CD4-positive, alpha-beta T cell (primary cell): ENCODE results near the gene RPL5. TPM values are rescaled to one million over a fixed set of nuclear protein-coding genes. Genes with fewer than 3 reads are reported as not detected.

Source experiments
- ATAC-seq: fragments of 200-7000 bp; cut with Tn5 transposase; one replicate; pipeline ENCODE4 v1.10.0; 2022; ENCODE audit warnings: mild to moderate bottlenecking; ENCODE audit not compliant: poor library complexity
- CTCF ChIA-PET: fragments of 350-600 bp; sonication (Branson Sonifier 250); formaldehyde crosslinking; loops from one replicate; lab custom pipeline; 2021; ENCODE audit warnings: antibody characterized with exemption, inconsistent platforms; lab: Charles Lee
- POLR2A ChIA-PET: fragments of 350-600 bp; sonication (Branson Sonifier 250); formaldehyde crosslinking; loops from one replicate; lab custom pipeline; 2021; ENCODE audit warnings: antibody characterized with exemption, inconsistent platforms; lab: Charles Lee
- DNase-seq, 14 experiments: peaks; one replicate each; pipeline ENCODE4 v3.0.0-alpha.2; 2013 to 2020; ENCODE audit warnings: mixed read lengths in 2 of 14
- H3K27ac ChIP-seq, 2 donors: one replicate each; pipeline versions ENCODE4 v1.5.1 to v1.7.0; 2013; ENCODE audit warnings: low read length in 2 of 2, low read depth in 1 of 2, mild to moderate bottlenecking in 1 of 2
- H3K27me3 ChIP-seq, 2 experiments: 1 replicate in 1 of 2; 2 replicates in 1 of 2; pipeline versions ENCODE4 v1.6.1 to v1.7.0; 2013; ENCODE audit warnings: low read length in 2 of 2, control low read depth in 1 of 2, mild to moderate bottlenecking in 1 of 2, moderate library complexity in 1 of 2; ENCODE audit not compliant: insufficient read depth in 2 of 2, control insufficient read depth in 1 of 2
- H3K36me3 ChIP-seq: one replicate; pipeline ENCODE4 v1.6.1; 2013; ENCODE audit warnings: low read length, control low read depth; ENCODE audit not compliant: insufficient read depth
- H3K4me1 ChIP-seq: one replicate; pipeline ENCODE4 v1.6.1; 2013; ENCODE audit warnings: low read length, control low read depth; ENCODE audit not compliant: insufficient read depth
- H3K4me3 ChIP-seq: one replicate; pipeline ENCODE4 v1.5.1; 2013; ENCODE audit warnings: mild to moderate bottlenecking, low read length, moderate library complexity
- H3K9me3 ChIP-seq, 2 experiments: 1 replicate in 1 of 2; 2 replicates in 1 of 2; pipeline versions ENCODE4 v1.6.1 to v1.7.0; 2013; ENCODE audit warnings: low read length in 2 of 2, mild to moderate bottlenecking in 2 of 2, control low read depth in 1 of 2, moderate library complexity in 1 of 2; ENCODE audit not compliant: control insufficient read depth in 1 of 2, insufficient read depth in 1 of 2
- H3K27ac Mint-ChIP-seq: one replicate; pipeline ENCODE4 v1.8.0; 2020; ENCODE audit warnings: mixed read lengths
- H3K27me3 Mint-ChIP-seq: one replicate; pipeline ENCODE4 v1.8.0; 2021; ENCODE audit warnings: mixed read lengths
- H3K36me3 Mint-ChIP-seq: one replicate; pipeline ENCODE4 v1.8.0; 2021; ENCODE audit warnings: low read depth, mixed read lengths
- H3K4me1 Mint-ChIP-seq: one replicate; pipeline ENCODE4 v1.8.0; 2021; ENCODE audit warnings: low read depth, mixed read lengths
- H3K4me3 Mint-ChIP-seq: one replicate; pipeline ENCODE4 v1.8.0; 2020; ENCODE audit warnings: mild to moderate bottlenecking, mixed read lengths
- H3K9me3 Mint-ChIP-seq: one replicate; pipeline ENCODE4 v1.8.0; 2020; ENCODE audit warnings: mixed read lengths
- intact Hi-C, 2 experiments: fragments of 100-400 bp; cut with DNase I in 1 of 2; cut with micrococcal nuclease in 1 of 2; formaldehyde crosslinking; loops; one replicate each; pipeline versions ENCODE4 v1.15.1 to v1.9.0; 2023 to 2025; cut with DNase I, micrococcal nuclease
- total RNA-seq, 174 experiments: library from RNA in 2 of 174; stranded (reverse) in 2 of 174; gene quantifications; one replicate each; pipeline ENCODE4 v1.2.3 and lab custom pipeline; 2021 to 2026
- TF ChIP-seq, protein P1 (sequence below): fragments of 200-600 bp; IDR thresholded peaks from one replicate; pipeline ENCODE4 v1.8.0; 2022; ENCODE audit warnings: antibody characterized with exemption, mild to moderate bottlenecking

RPL5 gene
- total RNA-seq, 2 experiments from 2014 or later: 1,712 to 1,770 TPM

DNA sequence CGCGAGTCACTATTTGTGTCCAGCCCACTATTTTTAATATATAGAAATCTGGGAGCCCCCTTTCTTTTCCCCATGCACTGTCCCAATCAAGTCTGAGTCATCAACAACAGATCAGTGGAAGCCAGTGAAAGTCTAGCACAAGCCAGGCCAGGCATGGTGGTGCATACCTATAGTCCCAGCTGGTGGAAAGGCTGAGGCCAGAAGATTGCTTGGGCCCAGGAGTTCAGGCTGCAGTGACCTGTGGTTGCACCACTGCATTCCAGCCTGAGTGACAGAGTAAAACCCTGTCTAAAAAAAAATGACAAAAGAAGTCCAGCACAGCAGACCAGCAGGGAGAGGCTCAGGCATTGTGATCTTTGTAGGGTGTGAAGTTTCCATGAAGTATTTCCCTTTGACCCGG is 9.0 kb upstream of the RPL5 start:
- ATAC-seq (no peak), DNase-seq (no peak)
- no peaks in the 10 kb centered on the region for H3K36me3 Mint-ChIP-seq
- TF ChIP-seq, protein P1, sequence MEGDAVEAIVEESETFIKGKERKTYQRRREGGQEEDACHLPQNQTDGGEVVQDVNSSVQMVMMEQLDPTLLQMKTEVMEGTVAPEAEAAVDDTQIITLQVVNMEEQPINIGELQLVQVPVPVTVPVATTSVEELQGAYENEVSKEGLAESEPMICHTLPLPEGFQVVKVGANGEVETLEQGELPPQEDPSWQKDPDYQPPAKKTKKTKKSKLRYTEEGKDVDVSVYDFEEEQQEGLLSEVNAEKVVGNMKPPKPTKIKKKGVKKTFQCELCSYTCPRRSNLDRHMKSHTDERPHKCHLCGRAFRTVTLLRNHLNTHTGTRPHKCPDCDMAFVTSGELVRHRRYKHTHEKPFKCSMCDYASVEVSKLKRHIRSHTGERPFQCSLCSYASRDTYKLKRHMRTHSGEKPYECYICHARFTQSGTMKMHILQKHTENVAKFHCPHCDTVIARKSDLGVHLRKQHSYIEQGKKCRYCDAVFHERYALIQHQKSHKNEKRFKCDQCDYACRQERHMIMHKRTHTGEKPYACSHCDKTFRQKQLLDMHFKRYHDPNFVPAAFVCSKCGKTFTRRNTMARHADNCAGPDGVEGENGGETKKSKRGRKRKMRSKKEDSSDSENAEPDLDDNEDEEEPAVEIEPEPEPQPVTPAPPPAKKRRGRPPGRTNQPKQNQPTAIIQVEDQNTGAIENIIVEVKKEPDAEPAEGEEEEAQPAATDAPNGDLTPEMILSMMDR: no peak
- H3K36me3 ChIP-seq: no peaks in the 10 kb centered on the region
- no peak overlapping the region for H3K27ac ChIP-seq
- H3K27me3 Mint-ChIP-seq: peaks cover 6% of the 10 kb centered on the region
- CTCF ChIA-PET: no interaction called here
- POLR2A ChIA-PET: no interaction called here
- intact Hi-C loops: no loop called here
- H3K9me3 Mint-ChIP-seq: no peaks in the 10 kb centered on the region
- H3K4me3 Mint-ChIP-seq: no peak overlapping the region
- H3K4me3 ChIP-seq: no peak overlapping the region
- no peaks in the 10 kb centered on the region for H3K4me1 ChIP-seq
- no peaks in the 10 kb centered on the region for H3K9me3 ChIP-seq
- no peak overlapping the region for H3K27ac Mint-ChIP-seq
- H3K4me1 Mint-ChIP-seq: no peaks in the 10 kb centered on the region
- no peaks in the 10 kb centered on the region for H3K27me3 ChIP-seq

DNA sequence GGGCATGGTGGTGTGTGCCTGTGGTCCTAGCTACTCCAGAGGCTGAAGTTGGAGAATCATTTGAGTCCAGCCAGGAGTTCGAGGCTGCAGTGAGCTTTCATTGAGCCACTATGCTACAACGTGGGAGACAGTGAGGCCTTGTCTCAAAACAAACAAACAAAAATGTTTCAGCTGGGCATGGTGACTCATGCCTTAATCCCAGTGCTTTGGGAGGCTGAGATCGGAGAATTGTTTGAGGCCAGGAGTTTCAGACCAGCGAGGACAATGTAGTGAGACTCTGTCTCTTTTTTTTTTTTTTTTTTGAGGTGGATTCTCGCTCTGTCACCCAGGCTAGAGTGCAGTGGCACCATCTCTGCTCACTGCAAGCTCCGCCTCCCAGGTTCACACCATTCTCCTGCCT is 5.0 kb upstream of the RPL5 start:
- Mint-ChIP-seq H3K9me3 (no peaks in the 10 kb centered on the region), H3K27ac (no peak overlapping the region), H3K4me1 (peaks cover 3% of the 10 kb centered on the region), H3K4me3 (no peak overlapping the region), H3K36me3 (peaks cover 2% of the 10 kb centered on the region), H3K27me3 (no peaks in the 10 kb centered on the region)
- peaks cover 5% of the 10 kb centered on the region for H3K4me1 ChIP-seq
- TF ChIP-seq, protein P1: no peak
- no peak overlapping the region for H3K27ac ChIP-seq
- CTCF ChIA-PET: no interaction called here
- DNase-seq (no peak), ATAC-seq (no peak)
- POLR2A ChIA-PET: no interaction called here
- H3K36me3 ChIP-seq: no peaks in the 10 kb centered on the region
- no peak overlapping the region for H3K4me3 ChIP-seq
- no peaks in the 10 kb centered on the region for H3K9me3 ChIP-seq
- H3K27me3 ChIP-seq: no peaks in the 10 kb centered on the region
- intact Hi-C loops: no loop called here

GRCh38 chr1:92831368-92831761 is 475 bp upstream of the RPL5 start:
- H3K36me3 ChIP-seq: peaks cover 34% of the 10 kb centered on the region
- ChIA-PET CTCF (interaction anchor here (0.5 to 2.4 kb wide), 30 partner anchors 10 to 1013 kb away, joined by 3 to 31 read pairs (median 4); partner anchors contain the start of genes DIPK1A, DR1, EVI5 and MTF2), POLR2A (interaction anchor here (0.8 to 2.4 kb wide), 23 partner anchors 11 to 1810 kb away, joined by 3 to 55 read pairs (median 5); partner anchors contain the start of genes DIPK1A, DNTTIP2, DR1 and EVI5)
- Mint-ChIP-seq H3K27ac (peak overlapping the region; percentile 97), H3K27me3 (no peaks in the 10 kb centered on the region), H3K36me3 (peaks cover 47% of the 10 kb centered on the region), H3K9me3 (no peaks in the 10 kb centered on the region), H3K4me3 (peak overlapping the region; percentile 96), H3K4me1 (peaks cover 48% of the 10 kb centered on the region)
- H3K9me3 ChIP-seq: no peaks in the 10 kb centered on the region
- no peaks in the 10 kb centered on the region for H3K27me3 ChIP-seq
- TF ChIP-seq, protein P1: no peak
- intact Hi-C loops: loop anchor here in 1 of 2 experiments (5.0 to 10.0 kb wide), 6 partner anchors 351 to 1807 kb away; partner anchors contain the start of genes BTBD8, CCDC18, DNTTIP2 and DR1
- DNase-seq (peak in 1 of 14 experiments; percentile 33), ATAC-seq (no peak)
- peaks cover 30% of the 10 kb centered on the region for H3K4me1 ChIP-seq
- H3K4me3 ChIP-seq: peak overlapping the region; percentile 68
- no peak overlapping the region for H3K27ac ChIP-seq
